Transverse colon (tissue), 3 donors: ENCODE results near the gene NUMBL.

ENCODE experiments used
- CTCF ChIP-seq, 5 experiments: fragments of 200-600 bp in 3 of 5; fragments of 450-650 bp in 2 of 5; sonication (generic) in 3 of 5; IDR thresholded peaks; 1 replicate in 2 of 5; 2 replicates in 3 of 5; pipeline ENCODE4 v1.5.1; 2016 to 2017; ENCODE audit warnings: antibody characterized with exemption in 5 of 5, inconsistent platforms in 3 of 5, mild to moderate bottlenecking in 2 of 5, moderate library complexity in 1 of 5
- EP300 ChIP-seq: sonication (generic); formaldehyde crosslinking; IDR thresholded peaks from one replicate; pipeline ENCODE4 v1.6.1; 2017; ENCODE audit warnings: antibody characterized with exemption, low read depth
- POLR2A ChIP-seq: fragments of 450-650 bp; IDR thresholded peaks from one replicate; pipeline ENCODE4 v1.6.1; 2016; ENCODE audit warnings: antibody characterized with exemption, mild to moderate bottlenecking, moderate library complexity

GRCh38 chr19:40650749-40651305 lies 39.6 kb downstream of the NUMBL start:
- TF ChIP-seq CTCF (IDR thresholded peaks at IDR 0.05), result no peak
- TF ChIP-seq EP300, result no peak
- no peak for TF ChIP-seq POLR2A
